ENCODE measurements around the gene ANO4.

- TF ChIP-seq CTCF (IDR thresholded peaks at IDR 0.05) = no peak
- no peak for TF ChIP-seq EZH2 (IDR thresholded peaks at IDR 0.05; ENCODE audit: borderline replicate concordance, insufficient read depth, low read depth, low read length, poor library complexity, severe bottlenecking)
Measured at GRCh38 chr12:101082706-101083105, 288.1 kb downstream of the ANO4 start.

All from B cell (primary cell).